Astrocyte of the spinal cord (primary cell): ENCODE data around the gene TMUB2.
A peak's percentile ranks its signal among the peaks of the same experiment; 100 is the strongest.

ENCODE experiments used
- DNase-seq: peaks from one replicate; pipeline ENCODE4 v3.0.0; 2011; ENCODE audit warnings: low read depth, low spot score
- H3K4me3 ChIP-seq: 2 replicates; pipeline ENCODE4 v1.5.1; 2011; ENCODE audit warnings: low read depth, mild to moderate bottlenecking, low read length, moderate library complexity
- CTCF ChIP-seq: IDR thresholded peaks from 2 replicates; pipeline ENCODE4 v1.5.1; 2012; ENCODE audit warnings: low read depth, mild to moderate bottlenecking, low read length, inconsistent platforms
- in situ Hi-C: cut with HindIII; loops from 2 replicates; pipeline ENCODE4 v1.10.0; 2017; ENCODE audit warnings: low sequenced_read_pairs

Gene TMUB2

DNA sequence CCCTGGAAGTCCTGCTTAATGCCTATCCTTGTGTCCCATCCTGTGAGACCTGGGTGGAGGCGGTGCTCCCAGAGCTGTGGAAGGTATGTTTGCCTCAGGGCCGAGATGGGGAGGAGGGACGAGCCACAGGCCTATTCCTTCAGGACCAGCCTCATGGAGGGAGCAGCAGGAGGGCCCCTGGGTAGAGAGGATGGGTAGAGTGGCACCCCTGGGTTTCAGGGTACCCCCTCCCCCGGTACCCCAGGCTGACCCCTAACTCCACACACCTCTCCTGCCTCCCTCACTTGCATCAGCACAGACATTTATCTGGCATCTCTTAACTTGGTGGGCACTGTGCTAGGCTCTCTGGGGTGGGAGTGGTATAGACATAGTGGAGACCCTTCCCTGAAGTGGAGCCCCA, 9.1 kb upstream of the TMUB2 start:
- no peak for TF ChIP-seq CTCF
- DNase-seq = no peak
- H3K4me3 ChIP-seq = no peak overlapping the region
- in situ Hi-C loops = no loop called here

DNA sequence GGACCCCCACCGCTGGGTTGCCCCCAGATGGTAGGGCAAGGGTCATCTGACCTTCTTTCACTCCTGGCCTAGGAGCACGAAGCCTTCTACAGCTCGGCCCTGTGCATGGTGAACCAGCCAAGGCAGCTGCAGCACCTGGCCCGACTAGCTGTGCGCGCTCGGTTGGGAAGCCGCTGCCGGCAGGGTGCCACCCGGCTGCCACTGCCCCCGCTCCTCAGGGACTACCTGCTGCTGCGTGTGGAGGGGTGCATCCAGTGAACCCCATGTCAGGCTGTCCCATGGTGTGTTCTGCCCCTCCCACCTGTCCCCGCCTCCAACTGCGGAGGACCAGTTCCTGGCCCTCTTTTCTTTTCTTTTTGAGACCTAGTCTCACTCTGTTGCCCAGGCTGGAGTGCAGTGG, 8.6 kb upstream of the TMUB2 start:
- in situ Hi-C loops = no loop called here
- no peak for TF ChIP-seq CTCF

GRCh38 chr17:44183024-44183423, 3.7 kb upstream of the TMUB2 start:
- H3K4me3 ChIP-seq = no peak overlapping the region
- in situ Hi-C loops = no loop called here
- TF ChIP-seq CTCF = no peak
- DNase-seq = no peak

More for the DNA sequence above, 8.6 kb upstream of the TMUB2 start:
- no peak overlapping the region for H3K4me3 ChIP-seq
- no peak for DNase-seq

DNA sequence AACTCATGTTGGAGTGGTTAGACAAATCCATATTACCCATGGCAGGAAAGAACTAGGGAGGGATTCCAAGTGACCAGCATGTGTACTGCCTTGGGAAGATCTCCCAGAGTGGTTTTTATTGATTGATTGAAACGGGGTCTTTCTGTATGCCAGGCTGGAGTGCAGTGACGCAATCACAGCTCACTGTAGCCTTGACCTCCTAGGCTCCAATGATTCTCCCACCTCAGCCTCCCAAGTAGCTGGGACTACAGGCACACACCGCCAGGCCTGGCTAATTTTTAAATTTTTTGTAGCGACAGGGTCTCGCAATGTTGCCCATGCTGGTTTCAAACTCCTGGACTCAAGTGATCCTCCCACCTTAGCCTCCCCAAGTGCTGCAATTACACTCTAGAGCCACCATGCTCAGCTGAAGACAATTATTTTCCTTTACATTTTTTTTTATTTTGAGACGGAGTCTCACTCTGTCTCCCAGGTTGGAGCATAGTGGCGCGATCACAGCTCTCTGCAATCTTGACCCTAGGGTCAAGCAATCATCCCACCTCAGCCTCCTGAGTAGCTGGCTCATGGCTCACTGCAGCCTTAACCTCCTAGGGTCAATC, 2.5 kb upstream of the TMUB2 start:
- in situ Hi-C loops = no loop called here
- TF ChIP-seq CTCF = no peak

GRCh38 chr17:44187131-44187899, 543 bp downstream of the TMUB2 start:
- in situ Hi-C loops = no loop called here
- H3K4me3 ChIP-seq = peak overlapping the region; percentile 99
- DNase-seq = peak; percentile 26
- TF ChIP-seq CTCF = no peak

More for the DNA sequence above, 2.5 kb upstream of the TMUB2 start:
- DNase-seq = no peak
- H3K4me3 ChIP-seq = no peak overlapping the region

- DNase-seq = no peak
- in situ Hi-C loops = no loop called here
- TF ChIP-seq CTCF = no peak
- H3K4me3 ChIP-seq = no peak overlapping the region
Measured at GRCh38 chr17:44188576-44189403, 2.0 kb downstream of the TMUB2 start.
